Inflammatory macrophage (primary cell): Measurements from ENCODE around the gene RYR1.
A peak's percentile ranks its signal among the peaks of the same experiment; 100 is the strongest.
"Not testable (repeated sequence)": the region's sequence is repeated elsewhere in the genome, so short reads cannot be mapped to it uniquely, and the experiment has no call there.

Experiments
- DNase-seq, 2 donors: peaks; one replicate each; pipeline ENCODE4 v3.0.0-alpha.2; 2020 to 2022

The RYR1 gene

GRCh38 chr19:38495375-38495774 lies 61.9 kb downstream of the RYR1 start:
- DNase-seq = not testable (repeated sequence)

GRCh38 chr19:38496116-38496515 lies 62.6 kb downstream of the RYR1 start:
- no peak for DNase-seq

DNA sequence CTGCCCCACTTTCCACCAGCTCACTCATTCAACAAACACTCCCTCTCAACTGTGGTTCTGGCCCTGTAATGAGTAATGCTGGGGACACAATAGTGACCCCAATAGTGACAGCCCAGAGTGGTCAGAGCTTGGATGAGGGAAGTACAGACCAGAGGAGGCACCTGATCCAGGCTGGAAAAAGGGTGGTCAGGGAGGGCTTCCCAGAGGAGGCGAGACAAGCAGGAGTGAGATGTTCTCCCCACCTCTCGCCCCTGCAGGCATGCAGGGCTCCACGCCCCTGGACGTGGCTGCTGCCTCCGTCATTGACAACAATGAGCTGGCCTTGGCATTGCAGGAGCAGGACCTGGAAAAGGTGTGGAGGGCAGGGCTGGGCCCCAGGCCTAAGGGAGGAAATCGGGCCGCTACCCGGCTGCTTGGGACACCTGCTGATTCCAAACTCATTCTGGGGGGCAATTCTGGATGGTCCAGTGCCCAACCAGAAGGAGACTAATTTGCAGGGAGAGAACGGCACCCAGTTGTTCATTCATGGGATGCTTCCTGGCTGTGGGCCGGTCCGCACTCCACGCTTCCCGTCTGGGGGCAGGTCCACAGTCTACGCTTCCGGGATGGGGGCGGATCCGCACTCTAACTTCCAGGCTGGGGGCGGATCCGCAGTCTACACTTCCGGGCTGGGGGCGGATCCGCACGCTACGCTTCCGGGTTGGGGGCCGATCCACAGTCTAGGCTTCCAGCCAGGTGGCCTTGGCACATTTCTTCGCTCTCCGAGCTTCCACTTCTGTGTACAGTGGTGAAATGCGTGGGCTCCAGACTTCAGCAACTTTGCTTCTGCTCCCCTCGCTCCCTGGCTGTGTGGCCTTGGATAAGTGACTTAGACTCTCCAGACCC lies 63.4 kb downstream of the RYR1 start:
- no peak for DNase-seq

DNA sequence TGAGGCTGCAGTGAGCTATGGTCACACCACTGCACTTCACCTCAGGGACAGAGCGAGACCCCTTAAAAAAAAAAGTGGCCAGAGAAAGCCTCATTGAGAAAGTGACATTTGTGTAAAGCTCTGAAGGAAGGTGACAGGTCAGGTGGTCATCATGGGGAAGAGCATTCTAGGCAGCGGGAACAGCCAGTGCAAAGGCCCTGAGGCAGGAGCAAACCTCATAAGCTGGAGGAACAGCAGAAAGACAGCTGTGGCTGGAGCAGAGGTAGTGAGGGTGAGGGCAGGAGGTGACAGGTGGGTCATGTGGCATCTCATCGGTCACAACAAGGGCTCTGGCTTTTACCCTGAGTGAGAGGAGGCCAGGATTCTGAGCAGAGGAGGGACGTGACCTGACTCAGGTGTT lies 64.4 kb downstream of the RYR1 start:
- no peak for DNase-seq

DNA sequence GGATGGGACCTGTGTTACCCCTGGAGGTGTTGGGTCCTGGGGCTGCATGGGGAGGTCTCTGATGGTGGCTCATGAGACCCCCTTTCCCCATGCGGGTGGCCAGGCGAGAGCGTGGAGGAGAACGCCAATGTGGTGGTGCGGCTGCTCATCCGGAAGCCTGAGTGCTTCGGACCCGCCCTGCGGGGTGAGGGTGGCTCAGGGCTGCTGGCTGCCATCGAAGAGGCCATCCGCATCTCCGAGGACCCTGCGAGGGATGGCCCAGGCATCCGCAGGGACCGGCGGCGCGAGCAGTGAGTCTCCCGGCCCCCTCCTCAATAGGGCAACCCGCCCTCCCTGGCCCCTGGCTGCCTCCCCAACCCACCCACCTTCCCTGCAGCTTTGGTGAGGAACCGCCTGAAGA lies 66.0 kb downstream of the RYR1 start:
- no peak for DNase-seq

- no peak for DNase-seq
These were observed 67.0 kb downstream of the RYR1 start for GRCh38 chr19:38500450-38500849.

- no peak for DNase-seq
These were observed 69.1 kb downstream of the RYR1 start for GRCh38 chr19:38502410-38503076.

GRCh38 chr19:38503077-38503410 lies 69.6 kb downstream of the RYR1 start:
- no peak for DNase-seq

DNA sequence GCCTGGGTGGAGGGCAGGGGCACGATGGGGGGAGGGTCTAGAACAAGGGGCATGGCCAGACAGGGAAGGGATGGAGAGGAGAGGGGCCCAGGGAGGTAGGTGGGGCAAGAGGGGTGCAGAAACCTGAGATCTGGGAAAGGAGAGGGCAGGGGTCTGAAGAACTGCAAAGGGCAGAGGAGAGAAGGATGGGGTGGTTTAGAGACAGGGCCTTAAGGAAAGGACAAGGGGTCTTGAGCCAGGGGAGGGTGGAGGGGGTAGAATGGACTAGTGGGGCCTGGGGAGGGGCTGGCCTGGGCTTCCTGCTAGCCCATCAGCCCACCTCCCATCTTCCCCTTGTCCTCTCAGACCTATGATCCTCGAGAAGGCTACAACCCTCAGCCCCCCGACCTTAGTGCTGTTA lies 72.5 kb downstream of the RYR1 start:
- no peak for DNase-seq

- DNase-seq = no peak
These were observed 72.9 kb downstream of the RYR1 start for GRCh38 chr19:38506375-38506722.

- peak; percentile 85 to 90 for DNase-seq
These were observed 73.4 kb downstream of the RYR1 start for GRCh38 chr19:38506723-38507550.

- DNase-seq = no peak
These were observed 74.1 kb downstream of the RYR1 start for GRCh38 chr19:38507551-38508127.

DNA sequence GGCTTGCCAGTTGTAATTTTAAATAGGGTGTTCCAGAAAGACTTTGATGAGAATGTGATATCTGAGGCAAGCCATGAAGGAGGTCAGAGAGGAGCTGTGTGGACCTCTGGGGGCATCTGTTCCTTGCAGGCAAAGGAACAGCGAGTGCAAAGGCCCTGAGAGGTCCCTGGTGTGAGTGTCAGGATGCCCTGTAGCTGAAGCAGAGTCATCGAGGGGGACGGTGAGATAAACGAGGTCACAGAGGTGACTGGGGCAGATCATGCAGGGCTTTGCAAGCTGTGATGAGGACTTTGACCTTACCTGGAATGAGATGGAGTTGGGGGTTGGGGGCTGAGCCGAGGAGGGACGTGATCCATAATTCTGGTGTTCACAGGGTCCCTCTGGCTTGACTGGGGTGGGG lies 75.0 kb downstream of the RYR1 start:
- no peak for DNase-seq

GRCh38 chr19:38509027-38509426 lies 75.5 kb downstream of the RYR1 start:
- DNase-seq = no peak

GRCh38 chr19:38511074-38511708 lies 77.7 kb downstream of the RYR1 start:
- DNase-seq = no peak

- DNase-seq = no peak
These were observed 78.8 kb downstream of the RYR1 start for GRCh38 chr19:38512277-38512676.

- not testable (repeated sequence) for DNase-seq
These were observed 79.7 kb downstream of the RYR1 start for GRCh38 chr19:38513156-38513555.

DNA sequence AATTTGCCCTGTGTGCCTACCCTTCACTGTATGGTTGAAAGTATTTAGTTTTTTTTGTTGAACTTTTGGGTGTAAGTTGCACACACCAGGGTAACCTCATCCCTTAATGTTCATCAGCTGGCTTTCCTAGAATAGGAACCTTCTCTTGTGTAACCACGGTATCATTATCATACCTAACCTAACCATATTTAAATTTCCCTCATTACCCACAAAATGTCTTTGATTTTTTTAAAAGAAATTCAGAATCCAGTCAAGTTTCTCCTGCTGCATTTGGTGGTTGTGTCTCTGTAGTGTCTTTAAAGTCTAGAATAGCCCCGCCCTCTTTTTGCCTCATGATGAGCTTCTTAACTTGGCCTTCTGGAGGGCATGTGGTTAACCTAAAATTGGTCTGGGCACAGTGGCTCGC lies 80.3 kb downstream of the RYR1 start:
- peak in 1 of 2 donors; percentile 3 for DNase-seq

GRCh38 chr19:38514812-38515633 lies 81.5 kb downstream of the RYR1 start:
- DNase-seq = peak; percentile 54 to 55

DNA sequence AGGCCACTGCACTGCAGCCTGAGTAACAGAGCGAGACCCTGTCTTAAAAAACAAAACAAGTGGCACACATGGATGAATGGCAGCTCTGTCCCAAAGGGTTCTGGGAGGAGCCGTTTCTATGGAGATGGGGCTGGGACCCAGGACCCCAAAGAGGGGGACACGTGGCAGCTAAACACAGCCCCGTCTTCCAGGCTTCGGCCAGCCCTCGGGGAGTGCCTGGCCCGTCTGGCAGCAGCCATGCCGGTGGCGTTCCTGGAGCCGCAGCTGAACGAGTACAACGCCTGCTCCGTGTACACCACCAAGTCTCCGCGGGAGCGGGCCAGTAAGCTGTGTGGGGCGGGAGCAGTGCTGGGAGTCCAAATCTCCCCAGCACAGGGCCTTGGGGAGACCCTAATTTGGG lies 82.4 kb downstream of the RYR1 start:
- no peak for DNase-seq

GRCh38 chr19:38516802-38517201 lies 83.3 kb downstream of the RYR1 start:
- DNase-seq = no peak

- no peak for DNase-seq
These were observed 83.8 kb downstream of the RYR1 start for GRCh38 chr19:38517321-38517720.
